HG02678 (cell line): ENCODE data around the gene SLC25A27.
"Not testable (repeated sequence)": the region's sequence is repeated elsewhere in the genome, so short reads cannot be mapped to it uniquely, and the experiment has no call there.

Experiments used
- ATAC-seq: cut with Tn5 transposase; IDR thresholded peaks from one replicate; pipeline ENCODE4 v1.9.1; 2021; ENCODE audit warnings: mild to moderate bottlenecking, moderate library complexity; ENCODE audit not compliant: unreplicated experiment

SLC25A27 gene

GRCh38 chr6:46652603-46653438 is at the start of gene SLC25A27, which contains the start of gene CYP39A1:
Gene SLC25A27, plus strand, starts transcription at chr6:46652975. Its CDS starts 218 bp downstream, at chr6:46653193.
Gene CYP39A1, minus strand, starts transcription at chr6:46652818. Its CDS starts 236 bp downstream, at chr6:46652582.
- ATAC-seq: peak; percentile 100

GRCh38 chr6:46605091-46605797 is 47.5 kb upstream of the SLC25A27 start:
- ATAC-seq: peak; percentile 87

GRCh38 chr6:46606338-46606737 is 46.4 kb upstream of the SLC25A27 start:
- ATAC-seq: no peak

- no peak for ATAC-seq
Measured at GRCh38 chr6:46610862-46611553, 41.8 kb upstream of the SLC25A27 start.

- no peak for ATAC-seq
Measured at GRCh38 chr6:46612645-46613044, 40.1 kb upstream of the SLC25A27 start.

- ATAC-seq: no peak
Measured at GRCh38 chr6:46618726-46619125, 34.0 kb upstream of the SLC25A27 start.

GRCh38 chr6:46626228-46626909 is 26.4 kb upstream of the SLC25A27 start:
- ATAC-seq: no peak

GRCh38 chr6:46626976-46627375 is 25.8 kb upstream of the SLC25A27 start:
- no peak for ATAC-seq

- ATAC-seq: no peak
Measured at GRCh38 chr6:46628498-46628897, 24.3 kb upstream of the SLC25A27 start.

- ATAC-seq: no peak
Measured at GRCh38 chr6:46628976-46629375, 23.8 kb upstream of the SLC25A27 start.

GRCh38 chr6:46629691-46630090 is 23.1 kb upstream of the SLC25A27 start:
- ATAC-seq: no peak

GRCh38 chr6:46632053-46632452 is 20.7 kb upstream of the SLC25A27 start:
- no peak for ATAC-seq

- no peak for ATAC-seq
Measured at GRCh38 chr6:46635462-46635861, 17.3 kb upstream of the SLC25A27 start.

- ATAC-seq: no peak
Measured at GRCh38 chr6:46637145-46637544, 15.6 kb upstream of the SLC25A27 start.

- no peak for ATAC-seq
Measured at GRCh38 chr6:46637933-46638332, 14.8 kb upstream of the SLC25A27 start.

GRCh38 chr6:46638650-46639049 is 14.1 kb upstream of the SLC25A27 start:
- ATAC-seq: no peak

GRCh38 chr6:46642928-46643751 is 9.6 kb upstream of the SLC25A27 start:
- ATAC-seq: no peak

- ATAC-seq: no peak
Measured at GRCh38 chr6:46645265-46645664, 7.5 kb upstream of the SLC25A27 start.

GRCh38 chr6:46648108-46648507 is 4.7 kb upstream of the SLC25A27 start:
- ATAC-seq: not testable (repeated sequence)
